Fibroblast of villous mesenchyme (primary cell): ENCODE data around the gene FAM149A. TPM values are rescaled to one million over a fixed set of nuclear protein-coding genes. Genes with fewer than 3 reads are reported as not detected.
A peak's percentile ranks its signal among the peaks of the same experiment; 100 is the strongest.

Source experiments
- DNase-seq: peaks from one replicate; pipeline ENCODE4 v3.0.0-alpha.2; 2010; ENCODE audit warnings: low read depth
- H3K4me3 ChIP-seq: 2 replicates; pipeline ENCODE4 v1.5.1; 2011; ENCODE audit warnings: low read depth, mild to moderate bottlenecking, low read length
- CTCF ChIP-seq: IDR thresholded peaks from 2 replicates; pipeline ENCODE4 v1.5.1; 2012; ENCODE audit warnings: low read depth, mild to moderate bottlenecking, low read length; ENCODE audit not compliant: insufficient read depth
- total RNA-seq: library from RNA; depleted of rRNA; stranded (reverse); fragments of >200 nt; gene quantifications from 2 replicates; pipeline ENCODE4 v1.2.3, GENCODE V29; 2012

The FAM149A gene
- total RNA-seq, 1 donor: 0.43 TPM

- peak; percentile 25 for DNase-seq
- H3K4me3 ChIP-seq: no peak overlapping the region
- TF ChIP-seq CTCF: peak; percentile 57
Observed at GRCh38 chr4:186137196-186137794, 32.8 kb downstream of the FAM149A start.

- peak overlapping the region; percentile 57 for H3K4me3 ChIP-seq
- peak; percentile 29 for DNase-seq
- no peak for TF ChIP-seq CTCF
Observed at GRCh38 chr4:186144198-186144945, 39.9 kb downstream of the FAM149A start.

- peak; percentile 45 for DNase-seq
- H3K4me3 ChIP-seq: peak overlapping the region; percentile 54
- no peak for TF ChIP-seq CTCF
Observed at GRCh38 chr4:186144946-186145569, 40.6 kb downstream of the FAM149A start.

GRCh38 chr4:186146458-186146857 lies 42.0 kb downstream of the FAM149A start:
- no peak for TF ChIP-seq CTCF
- no peak for DNase-seq
- H3K4me3 ChIP-seq: no peak overlapping the region

- no peak for DNase-seq
Observed at GRCh38 chr4:186148336-186148975, 44.0 kb downstream of the FAM149A start.

GRCh38 chr4:186149872-186150271 lies 45.4 kb downstream of the FAM149A start:
- no peak overlapping the region for H3K4me3 ChIP-seq
- peak; percentile 33 for DNase-seq
- TF ChIP-seq CTCF: peak; percentile 50

More at GRCh38 chr4:186148336-186148975, 44.0 kb downstream of the FAM149A start:
- H3K4me3 ChIP-seq: no peak overlapping the region
- TF ChIP-seq CTCF: no peak
